ENCODE results near the gene ARRDC3.

GRCh38 chr5:91382530-91383026 is 539 bp downstream of the ARRDC3 start:
- TF ChIP-seq, protein P1, sequence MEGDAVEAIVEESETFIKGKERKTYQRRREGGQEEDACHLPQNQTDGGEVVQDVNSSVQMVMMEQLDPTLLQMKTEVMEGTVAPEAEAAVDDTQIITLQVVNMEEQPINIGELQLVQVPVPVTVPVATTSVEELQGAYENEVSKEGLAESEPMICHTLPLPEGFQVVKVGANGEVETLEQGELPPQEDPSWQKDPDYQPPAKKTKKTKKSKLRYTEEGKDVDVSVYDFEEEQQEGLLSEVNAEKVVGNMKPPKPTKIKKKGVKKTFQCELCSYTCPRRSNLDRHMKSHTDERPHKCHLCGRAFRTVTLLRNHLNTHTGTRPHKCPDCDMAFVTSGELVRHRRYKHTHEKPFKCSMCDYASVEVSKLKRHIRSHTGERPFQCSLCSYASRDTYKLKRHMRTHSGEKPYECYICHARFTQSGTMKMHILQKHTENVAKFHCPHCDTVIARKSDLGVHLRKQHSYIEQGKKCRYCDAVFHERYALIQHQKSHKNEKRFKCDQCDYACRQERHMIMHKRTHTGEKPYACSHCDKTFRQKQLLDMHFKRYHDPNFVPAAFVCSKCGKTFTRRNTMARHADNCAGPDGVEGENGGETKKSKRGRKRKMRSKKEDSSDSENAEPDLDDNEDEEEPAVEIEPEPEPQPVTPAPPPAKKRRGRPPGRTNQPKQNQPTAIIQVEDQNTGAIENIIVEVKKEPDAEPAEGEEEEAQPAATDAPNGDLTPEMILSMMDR (IDR thresholded peaks at IDR 0.05; ENCODE audit: poor library complexity), result no peak
- TF ChIP-seq EZH2 (IDR thresholded peaks at IDR 0.05; ENCODE audit: borderline replicate concordance), result no peak
